Measurements from ENCODE around the gene SLC22A16. TPM values are rescaled to one million over a fixed set of nuclear protein-coding genes. Genes with fewer than 3 reads are reported as not detected.

Gene SLC22A16
- total and polyA plus RNA-seq, 2 of the 13 experiments (the other 11 are each of a cell fraction or from before 2014, with no cell fraction given), result 0.04 TPM; not detected in 1

- TF ChIP-seq CREB3 (CRISPR knock-in tag; IDR thresholded peaks at IDR 0.05) (no peak), ZBTB38 (CRISPR knock-in tag; IDR thresholded peaks at IDR 0.05) (peak; percentile 63; the same call in 1 of the 2 replicates), ERF (CRISPR knock-in tag; IDR thresholded peaks at IDR 0.05) (no peak), HHEX (CRISPR knock-in tag; IDR thresholded peaks at IDR 0.05) (no peak), EHMT2 (IDR thresholded peaks at IDR 0.05; ENCODE audit: borderline replicate concordance, low read depth, low read length) (no peak), ELF3 (CRISPR knock-in tag; IDR thresholded peaks at IDR 0.05) (no peak), CEBPB (IDR thresholded peaks at IDR 0.05; ENCODE audit: borderline replicate concordance, low read depth, low read length) (peak; percentile 13; the same call in 1 of the 2 replicates), FIP1L1 (IDR thresholded peaks at IDR 0.05; ENCODE audit: borderline replicate concordance, insufficient read depth, low read depth, low read length) (no peak), ZNF501 (CRISPR knock-in tag; IDR thresholded peaks at IDR 0.05) (0 out of 2 replicates have a peak, but pooled peaks have one; percentile 15), JUND (CRISPR knock-in tag; IDR thresholded peaks at IDR 0.05) (no peak), ZNF766 (CRISPR knock-in tag; IDR thresholded peaks at IDR 0.05; ENCODE audit: borderline replicate concordance) (no peak)
These were observed 44.7 kb upstream of the SLC22A16 start (continued) for GRCh38 chr6:110520992-110521543.

GRCh38 chr6:110520209-110520965 is 44.0 kb upstream of the SLC22A16 start:
- H4K20me1 ChIP-seq (ENCODE audit: insufficient read depth, low read length), result no peaks in the 10 kb centered on the region
- peak overlapping the region; percentile 41 for H3K27ac ChIP-seq (ENCODE audit: extremely low read length, insufficient read depth, low read length)
- in situ Hi-C loops (cut with HindIII; ENCODE audit: extremely low pct_ligation_motif_present, low pct_unique_long_range_greater_than_20kb) (loop anchor here (10.0 kb wide), 1 partner anchor 474 kb away; no protein-coding TSS in a partner anchor), intact Hi-C loops (cut with micrococcal nuclease; ENCODE audit: unreplicated experiment) (loop anchor here (10.0 kb wide), 2 partner anchors 74 to 134 kb away; no protein-coding TSS in a partner anchor)
- no peaks in the 10 kb centered on the region for H3K9me3 ChIP-seq (ENCODE audit: low read length)
- ATAC-seq (peak; percentile 95), DNase-seq (ENCODE audit: low spot score) (peak; percentile 61), FAIRE-seq (peak; percentile 39)
- peak overlapping the region; percentile 9 to 60 (median 50); a peak in 5 of 6 replicates for H3K4me3 ChIP-seq (replicated peaks in 1 of 3; ENCODE audit: insufficient read depth in 1 of 3, low read depth in 2 of 3, low read length in 3 of 3)
- H3K79me2 ChIP-seq (ENCODE audit: insufficient read depth, low read length), result no peaks in the 10 kb centered on the region
- H3K4me2 ChIP-seq (ENCODE audit: low read depth, low read length), result peak overlapping the region; percentile 77
- H3K9ac ChIP-seq (ENCODE audit: insufficient read depth, low read depth, low read length), result peak overlapping the region; percentile 40
- no TSS peak for BruUV-seq (replicated peaks)
- CTCF ChIA-PET (ENCODE audit: low intra/inter-chr PET ratio, low total read pairs), result no interaction called here
- no peaks in the 10 kb centered on the region for H3K36me3 ChIP-seq (replicated peaks in 1 of 2; ENCODE audit: control insufficient read depth in 1 of 2, insufficient read depth in 2 of 2, low read length in 2 of 2)
- peaks cover 55% of the 10 kb centered on the region for H3K4me1 ChIP-seq (ENCODE audit: insufficient read depth, low read length)
- no peaks in the 10 kb centered on the region for H3K27me3 ChIP-seq (ENCODE audit: control insufficient read depth in 1 of 2, insufficient read depth in 2 of 2, low read length in 2 of 2)
- POLR2A ChIA-PET, result no interaction called here
- 10% methylated on average over 12 of the region's 12 CpGs for WGBS (ENCODE audit: low lambda C conversion rate)
- H2AFZ ChIP-seq (ENCODE audit: low read length), result peak overlapping the region; percentile 21
- TF ChIP-seq NCOA1 (CRISPR knock-in tag; IDR thresholded peaks at IDR 0.05) (no peak), ZNF24 (IDR thresholded peaks at IDR 0.05) (no peak), BCL6 (CRISPR knock-in tag; IDR thresholded peaks at IDR 0.05) (0 out of 2 replicates have a peak, but pooled peaks have one; percentile 10), ZNF607 (CRISPR knock-in tag; IDR thresholded peaks at IDR 0.05; ENCODE audit: borderline replicate concordance) (0 out of 2 replicates have a peak, but pooled peaks have one; percentile 32), SRSF4 (IDR thresholded peaks at IDR 0.05; ENCODE audit: low read depth, low read length, poor library complexity, severe bottlenecking) (no peak), ZNF768 (CRISPR knock-in tag; IDR thresholded peaks at IDR 0.05) (no peak), ZNF800 (CRISPR knock-in tag; IDR thresholded peaks at IDR 0.05) (no peak), HNF4A (CRISPR knock-in tag; IDR thresholded peaks at IDR 0.05) (peak; percentile 71), ZNF317 (CRISPR knock-in tag; IDR thresholded peaks at IDR 0.05) (peak; percentile 69), RFX5 (IDR thresholded peaks at IDR 0.05; ENCODE audit: low read depth, low read length) (no peak), ASH2L (IDR thresholded peaks at IDR 0.05; ENCODE audit: insufficient read length, low read depth, low read length) (peak; percentile 18)

Data from HepG2 (cell line).